ENCODE measurements around the gene GEMIN4.
"Not testable (repeated sequence)": the region's sequence is repeated elsewhere in the genome, so short reads cannot be mapped to it uniquely, and the experiment has no call there.

The GEMIN4 gene

DNA sequence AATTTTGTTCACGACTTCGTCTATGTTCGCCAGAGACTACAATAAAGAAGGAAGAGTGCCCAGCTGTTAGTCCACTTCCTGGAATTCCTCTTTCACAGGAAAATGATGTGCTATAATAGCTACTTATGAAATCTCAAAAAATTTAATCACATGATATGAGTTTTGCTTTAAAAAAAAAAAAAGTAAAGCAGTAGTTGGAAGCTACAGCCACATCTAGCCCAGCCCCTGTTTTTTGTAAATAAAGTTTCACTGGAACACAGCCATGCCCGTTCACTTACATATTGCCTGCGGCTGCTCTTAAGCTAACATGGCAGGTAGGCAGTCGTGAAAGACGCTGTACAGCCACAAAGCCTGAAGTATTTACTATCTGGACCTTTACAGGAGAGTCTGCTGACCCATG lies 52.7 kb downstream of the GEMIN4 start:
- DNase-seq (ENCODE audit: low spot score): no peak

- not testable (repeated sequence) for DNase-seq (ENCODE audit: low spot score)
Measured at GRCh38 chr17:698096-698495, 54.0 kb downstream of the GEMIN4 start.

- no peak for DNase-seq (ENCODE audit: low spot score)
Measured at GRCh38 chr17:697682-698081, 54.4 kb downstream of the GEMIN4 start.

DNA sequence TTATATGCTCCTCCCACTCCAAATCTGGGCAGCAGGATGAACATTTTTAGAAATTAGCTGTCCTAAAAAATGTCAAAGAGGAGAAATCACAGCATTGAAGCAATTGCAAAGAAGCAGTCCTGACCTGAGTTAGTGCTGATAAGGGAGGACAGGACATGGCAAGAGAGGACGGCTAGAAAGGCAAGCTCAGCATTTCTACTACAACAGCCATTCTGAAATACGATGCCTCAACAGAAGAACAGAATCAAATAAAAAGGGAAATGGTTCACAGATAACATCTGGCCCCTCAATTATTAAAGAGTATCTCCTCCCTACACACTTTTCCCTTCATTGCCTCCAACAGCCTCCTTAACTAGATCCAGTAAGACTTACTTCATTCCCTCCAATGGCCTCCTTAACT lies 55.7 kb downstream of the GEMIN4 start:
- no peak for DNase-seq (ENCODE audit: low spot score)
